Smooth muscle cell (in vitro differentiated cells): ENCODE results near the gene GVQW3. TPM values are rescaled to one million over a fixed set of nuclear protein-coding genes. Genes with fewer than 3 reads are reported as not detected.

Experiments
- DNase-seq: peaks from one replicate; lab custom pipeline; 2025; ENCODE audit not compliant: unreplicated experiment; lab: John Stamatoyannopoulos, UW
- H2AFZ ChIP-seq: fragments of 200-600 bp; sonication (generic); 2 replicates; pipeline ENCODE4 v1.6.0; 2016; ENCODE audit warnings: antibody characterized with exemption, low read depth, mild to moderate bottlenecking
- H3F3A ChIP-seq: fragments of 200-600 bp; sonication (generic); 2 replicates; pipeline ENCODE4 v1.6.0; 2017; ENCODE audit warnings: antibody characterized with exemption, low read depth
- H3K27ac ChIP-seq: fragments of 200-600 bp; sonication (generic); 2 replicates; pipeline ENCODE4 v1.5.1; 2016; ENCODE audit warnings: low read depth, mild to moderate bottlenecking
- H3K27me3 ChIP-seq: fragments of 200-600 bp; sonication (generic); 2 replicates; pipeline ENCODE4 v1.6.1; 2016; ENCODE audit warnings: low read depth, mild to moderate bottlenecking
- H3K36me3 ChIP-seq: fragments of 200-600 bp; sonication (generic); 2 replicates; pipeline ENCODE4 v1.5.1; 2016; ENCODE audit warnings: low read depth
- H3K4me1 ChIP-seq: fragments of 200-600 bp; sonication (generic); 2 replicates; pipeline ENCODE4 v1.5.1; 2016; ENCODE audit warnings: low read depth
- H3K4me2 ChIP-seq: fragments of 200-600 bp; sonication (generic); 2 replicates; pipeline ENCODE4 v1.6.0; 2016; ENCODE audit warnings: mild to moderate bottlenecking
- H3K4me3 ChIP-seq: fragments of 200-600 bp; sonication (generic); 2 replicates; pipeline ENCODE4 v1.5.1; 2016; ENCODE audit warnings: mild to moderate bottlenecking
- H3K79me2 ChIP-seq: fragments of 200-600 bp; sonication (generic); 2 replicates; pipeline ENCODE4 v1.6.0; 2016; ENCODE audit warnings: low read depth, mild to moderate bottlenecking
- H3K9ac ChIP-seq: fragments of 200-600 bp; sonication (generic); 2 replicates; pipeline ENCODE4 v1.6.0; 2016; ENCODE audit warnings: low read depth
- H3K9me3 ChIP-seq: fragments of 200-600 bp; sonication (generic); replicated peaks from 2 replicates; pipeline ENCODE4 v1.5.1; 2016; ENCODE audit warnings: low read depth
- H4K20me1 ChIP-seq: fragments of 200-600 bp; sonication (generic); 2 replicates; pipeline ENCODE4 v1.6.0; 2016; ENCODE audit warnings: low read depth
- WGBS: methylation state at CpG from one replicate; pipeline ENCODE4 v1.1.7; 2016; ENCODE audit warnings: low lambda C conversion rate; 5-methylcytosine and 5-hydroxymethylcytosine counted together
- polyA plus RNA-seq: library from polyadenylated mRNA; unstranded; fragments of >200 nt; fragmentation: Nextera tagmentation; extraction: Ambion mirVana; gene quantifications from 2 replicates; pipeline ENCODE4 v1.2.1, GENCODE V29; 2016
- total RNA-seq: library from RNA; depleted of rRNA; stranded (reverse); fragments of >200 nt; gene quantifications from 2 replicates; pipeline ENCODE4 v1.2.3, GENCODE V29; 2014
- TF ChIP-seq, protein P1 (sequence below): fragments of 200-600 bp; sonication (generic); IDR thresholded peaks from 2 replicates; pipeline ENCODE4 v1.5.1; 2017; ENCODE audit warnings: borderline replicate concordance, mild to moderate bottlenecking, antibody characterized with exemption; ENCODE audit not compliant: insufficient read depth, poor library complexity, severe bottlenecking

Gene GVQW3
- total and polyA plus RNA-seq, 2 experiments from 2014 or later, result 2.8 to 3.1 TPM

DNA sequence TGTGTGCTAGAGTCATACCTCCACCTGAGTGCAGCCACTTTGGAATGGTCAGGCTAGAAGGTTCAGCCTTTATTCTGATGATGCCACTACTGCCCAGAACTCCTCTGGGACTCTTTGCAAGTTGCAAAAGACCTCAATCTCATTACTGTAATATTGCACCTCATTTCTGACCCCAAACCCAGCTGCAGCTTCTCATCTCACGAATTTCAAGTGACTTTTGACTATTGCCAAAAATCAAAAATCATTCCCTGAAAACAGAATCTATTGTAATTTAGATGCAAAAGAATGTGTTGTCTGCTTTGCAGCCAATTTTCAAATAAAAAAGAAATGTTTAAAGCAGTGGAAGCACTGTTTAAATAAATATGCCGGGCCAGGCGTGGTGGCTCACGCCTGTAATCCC is 25.2 kb downstream of the GVQW3 start:
- 99% methylated on average over 4 of the region's 4 CpGs for WGBS
- Histone ChIP-seq H3K79me2 (no peaks in the 10 kb centered on the region), H3K4me1 (peaks cover 7% of the 10 kb centered on the region), H3K36me3 (no peaks in the 10 kb centered on the region), H3K9ac (no peak overlapping the region), H3K4me3 (no peak overlapping the region), H3K9me3 (no peaks in the 10 kb centered on the region), H3K27ac (no peak overlapping the region), H3K27me3 (no peaks in the 10 kb centered on the region), H3K4me2 (no peak overlapping the region), H4K20me1 (no peaks in the 10 kb centered on the region), H2AFZ (no peak overlapping the region), H3F3A (no peaks in the 10 kb centered on the region)
- TF ChIP-seq, protein P1, sequence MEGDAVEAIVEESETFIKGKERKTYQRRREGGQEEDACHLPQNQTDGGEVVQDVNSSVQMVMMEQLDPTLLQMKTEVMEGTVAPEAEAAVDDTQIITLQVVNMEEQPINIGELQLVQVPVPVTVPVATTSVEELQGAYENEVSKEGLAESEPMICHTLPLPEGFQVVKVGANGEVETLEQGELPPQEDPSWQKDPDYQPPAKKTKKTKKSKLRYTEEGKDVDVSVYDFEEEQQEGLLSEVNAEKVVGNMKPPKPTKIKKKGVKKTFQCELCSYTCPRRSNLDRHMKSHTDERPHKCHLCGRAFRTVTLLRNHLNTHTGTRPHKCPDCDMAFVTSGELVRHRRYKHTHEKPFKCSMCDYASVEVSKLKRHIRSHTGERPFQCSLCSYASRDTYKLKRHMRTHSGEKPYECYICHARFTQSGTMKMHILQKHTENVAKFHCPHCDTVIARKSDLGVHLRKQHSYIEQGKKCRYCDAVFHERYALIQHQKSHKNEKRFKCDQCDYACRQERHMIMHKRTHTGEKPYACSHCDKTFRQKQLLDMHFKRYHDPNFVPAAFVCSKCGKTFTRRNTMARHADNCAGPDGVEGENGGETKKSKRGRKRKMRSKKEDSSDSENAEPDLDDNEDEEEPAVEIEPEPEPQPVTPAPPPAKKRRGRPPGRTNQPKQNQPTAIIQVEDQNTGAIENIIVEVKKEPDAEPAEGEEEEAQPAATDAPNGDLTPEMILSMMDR, result no peak
- DNase-seq, result no peak

DNA sequence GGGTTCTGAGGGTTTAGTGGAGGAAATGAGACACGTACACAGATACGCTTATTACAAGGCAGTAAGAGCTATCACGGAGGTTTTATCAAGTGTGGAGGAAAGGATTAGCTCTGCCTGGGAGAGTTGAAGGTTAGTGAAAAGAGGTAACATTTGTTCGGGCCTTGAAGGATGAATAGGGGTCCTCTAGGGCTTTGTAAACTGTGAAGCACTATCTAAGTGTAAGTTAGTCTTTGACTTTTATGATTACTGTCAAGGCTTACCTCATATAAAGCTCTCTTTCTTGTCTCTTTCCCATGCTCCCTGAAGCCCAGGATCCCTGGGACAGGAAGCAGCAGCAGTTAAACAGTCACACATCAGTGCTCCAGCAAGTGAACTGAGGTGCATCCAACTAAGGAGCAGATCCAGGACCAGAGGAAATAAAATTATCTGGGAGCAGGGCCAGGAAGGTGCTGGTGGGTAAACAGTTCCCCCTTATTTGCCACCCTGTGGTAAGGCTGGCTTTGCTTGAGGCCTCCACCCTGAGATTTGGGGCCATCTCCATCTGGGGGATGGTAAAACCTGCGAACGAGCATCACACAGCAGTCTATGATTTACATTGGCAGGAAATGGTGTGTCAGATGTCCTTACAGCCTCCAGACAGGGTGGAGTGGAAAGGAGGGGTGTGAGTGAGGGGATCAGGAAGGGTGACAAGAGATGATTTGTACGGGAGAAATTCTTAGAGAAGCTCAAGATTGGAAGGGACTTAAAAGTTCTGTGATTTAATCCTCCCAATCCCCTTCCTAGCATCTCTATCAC is 27.2 kb downstream of the GVQW3 start:
- Histone ChIP-seq H4K20me1 (no peaks in the 10 kb centered on the region), H3K36me3 (no peaks in the 10 kb centered on the region), H2AFZ (no peak overlapping the region), H3K79me2 (no peaks in the 10 kb centered on the region), H3F3A (no peaks in the 10 kb centered on the region), H3K9me3 (no peaks in the 10 kb centered on the region), H3K4me2 (no peak overlapping the region), H3K4me1 (peaks cover 7% of the 10 kb centered on the region), H3K4me3 (no peak overlapping the region), H3K27ac (no peak overlapping the region), H3K9ac (no peak overlapping the region), H3K27me3 (no peaks in the 10 kb centered on the region)
- DNase-seq, result no peak
- 26% methylated on average over 7 of the region's 7 CpGs for WGBS
- TF ChIP-seq, protein P1, result no peak

DNA sequence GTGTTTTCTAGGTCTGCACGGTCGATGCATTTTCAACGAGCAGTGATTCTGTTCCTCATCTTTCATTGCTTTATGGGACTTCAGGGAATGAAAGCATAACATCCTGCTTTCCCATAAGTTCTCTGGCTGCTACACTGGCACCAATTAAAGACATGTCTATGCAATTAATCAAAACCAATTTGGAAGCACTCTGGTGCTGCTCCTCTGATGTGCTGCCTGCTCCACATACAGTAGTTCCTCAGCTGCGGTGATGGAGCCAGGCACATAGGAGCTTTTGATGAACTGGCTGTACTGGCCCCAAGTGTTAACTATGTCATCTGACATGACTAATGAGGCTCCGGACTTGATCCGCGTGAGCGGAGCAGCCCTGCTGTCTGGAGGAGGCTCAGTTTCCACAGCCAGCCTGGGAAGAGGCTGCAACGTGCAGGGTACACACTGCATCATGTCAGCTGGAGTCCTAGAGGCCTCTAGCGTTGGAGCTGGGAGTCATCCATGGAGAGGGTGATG is 29.8 kb downstream of the GVQW3 start:
- TF ChIP-seq, protein P1, result no peak
- Histone ChIP-seq H4K20me1 (no peaks in the 10 kb centered on the region), H3K9me3 (no peaks in the 10 kb centered on the region), H3K9ac (no peak overlapping the region), H3K36me3 (no peaks in the 10 kb centered on the region), H3K27me3 (no peaks in the 10 kb centered on the region), H3K79me2 (no peaks in the 10 kb centered on the region), H3F3A (no peaks in the 10 kb centered on the region), H2AFZ (no peak overlapping the region), H3K27ac (no peak overlapping the region), H3K4me1 (peaks cover 7% of the 10 kb centered on the region), H3K4me3 (no peak overlapping the region), H3K4me2 (no peak overlapping the region)
- no peak for DNase-seq
- 70% methylated on average over 10 of the region's 10 CpGs for WGBS

DNA sequence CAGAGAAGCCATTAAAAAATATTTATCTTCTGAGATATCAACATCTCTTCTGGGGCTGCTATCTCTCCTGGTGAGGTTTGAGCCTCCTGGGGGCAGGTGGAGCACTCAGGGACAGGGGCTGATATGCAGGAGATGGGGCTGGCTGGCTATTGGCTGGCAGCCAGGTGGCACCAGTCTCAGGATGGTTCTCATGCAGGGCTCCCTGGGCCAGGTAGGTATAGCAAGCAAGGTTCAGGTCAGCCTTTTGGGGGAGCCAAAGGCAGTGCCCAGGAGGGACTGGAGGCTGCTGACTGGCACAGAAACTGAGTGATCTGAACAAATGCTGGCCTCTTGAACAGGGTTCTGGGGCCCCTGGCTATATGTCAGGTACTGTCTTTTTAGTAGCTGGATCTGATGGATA is 34.0 kb downstream of the GVQW3 start:
- H3K4me2 ChIP-seq, result no peak overlapping the region
- no peaks in the 10 kb centered on the region for H3K36me3 ChIP-seq
- no peaks in the 10 kb centered on the region for H3K9me3 ChIP-seq
- H3K27me3 ChIP-seq, result no peaks in the 10 kb centered on the region
- H3K4me1 ChIP-seq, result no peaks in the 10 kb centered on the region
- no peak overlapping the region for H3K9ac ChIP-seq
- no peaks in the 10 kb centered on the region for H3K79me2 ChIP-seq
- H3K27ac ChIP-seq, result no peak overlapping the region
- H3K4me3 ChIP-seq, result no peak overlapping the region
- TF ChIP-seq, protein P1, result no peak
- H2AFZ ChIP-seq, result no peak overlapping the region
- no peak for DNase-seq
- H4K20me1 ChIP-seq, result no peaks in the 10 kb centered on the region
- no peaks in the 10 kb centered on the region for H3F3A ChIP-seq
